HCT116 (cell line): ENCODE measurements around the gene VTI1A.

Source experiments
- FOSL1 ChIP-seq: IDR thresholded peaks from 2 replicates; pipeline ENCODE4 v1.6.1; 2012; ENCODE audit warnings: low read depth
- RAD21 ChIP-seq: IDR thresholded peaks from 2 replicates; pipeline ENCODE4 v1.6.1; 2012; ENCODE audit warnings: low read depth, mild to moderate bottlenecking
- SP1 ChIP-seq: IDR thresholded peaks from 2 replicates; pipeline ENCODE4 v1.6.1; 2012; ENCODE audit warnings: low read depth
- ZNF274 ChIP-seq: fragments of 200-500 bp; sonication (Bioruptor generic); IDR thresholded peaks from 2 replicates; pipeline ENCODE4 v1.6.1; 2014; ENCODE audit warnings: mild to moderate bottlenecking, low read depth, low read length, inconsistent platforms
- TF ChIP-seq, protein P1 (sequence below), 3 experiments: fragments of 200-600 bp in 1 of 3; sonication (generic) in 1 of 3; IDR thresholded peaks in 2 of 3; conservative IDR thresholded peaks in 1 of 3; 2 replicates each; pipeline ENCODE4 v1.5.1; 2012 to 2017; ENCODE audit warnings: low read depth in 2 of 3, low read length in 2 of 3, antibody characterized with exemption in 1 of 3, borderline replicate concordance in 1 of 3, control low read depth in 1 of 3, mild to moderate bottlenecking in 1 of 3, mixed read lengths in 1 of 3, mixed run types in 1 of 3, moderate library complexity in 1 of 3; ENCODE audit not compliant: insufficient read depth in 1 of 3
- TF ChIP-seq, protein P2 (sequence below): IDR thresholded peaks from 2 replicates; pipeline ENCODE4 v1.6.1; 2012

DNA sequence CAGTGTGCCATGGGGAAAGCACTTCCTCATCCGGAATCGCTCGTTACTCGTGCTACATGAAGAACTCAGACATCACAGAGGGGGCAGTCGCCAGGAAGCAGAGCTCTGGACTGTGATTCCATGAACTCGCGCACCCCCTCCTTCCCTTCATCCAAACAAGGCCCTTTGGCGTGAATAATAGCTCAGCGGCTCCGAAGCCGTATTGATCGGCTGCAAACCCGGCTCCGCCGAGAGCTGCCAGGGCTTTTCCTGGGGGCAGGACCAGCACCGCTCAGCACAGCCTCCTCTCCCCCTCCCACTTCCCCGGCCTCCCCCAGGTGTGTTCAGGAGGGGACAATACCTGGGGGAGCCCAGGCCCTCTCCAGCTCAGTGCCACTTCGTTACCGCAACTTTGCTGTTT is 374.0 kb downstream of the VTI1A start:
- TF ChIP-seq, protein P1, sequence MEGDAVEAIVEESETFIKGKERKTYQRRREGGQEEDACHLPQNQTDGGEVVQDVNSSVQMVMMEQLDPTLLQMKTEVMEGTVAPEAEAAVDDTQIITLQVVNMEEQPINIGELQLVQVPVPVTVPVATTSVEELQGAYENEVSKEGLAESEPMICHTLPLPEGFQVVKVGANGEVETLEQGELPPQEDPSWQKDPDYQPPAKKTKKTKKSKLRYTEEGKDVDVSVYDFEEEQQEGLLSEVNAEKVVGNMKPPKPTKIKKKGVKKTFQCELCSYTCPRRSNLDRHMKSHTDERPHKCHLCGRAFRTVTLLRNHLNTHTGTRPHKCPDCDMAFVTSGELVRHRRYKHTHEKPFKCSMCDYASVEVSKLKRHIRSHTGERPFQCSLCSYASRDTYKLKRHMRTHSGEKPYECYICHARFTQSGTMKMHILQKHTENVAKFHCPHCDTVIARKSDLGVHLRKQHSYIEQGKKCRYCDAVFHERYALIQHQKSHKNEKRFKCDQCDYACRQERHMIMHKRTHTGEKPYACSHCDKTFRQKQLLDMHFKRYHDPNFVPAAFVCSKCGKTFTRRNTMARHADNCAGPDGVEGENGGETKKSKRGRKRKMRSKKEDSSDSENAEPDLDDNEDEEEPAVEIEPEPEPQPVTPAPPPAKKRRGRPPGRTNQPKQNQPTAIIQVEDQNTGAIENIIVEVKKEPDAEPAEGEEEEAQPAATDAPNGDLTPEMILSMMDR (IDR thresholded peaks at IDR 0.05 in 2 of 3, conservative IDR thresholded peaks at IDR 0.05 in 1 of 3; ENCODE audit: borderline replicate concordance in 1 of 3, insufficient read depth in 1 of 3, low read depth in 2 of 3, low read length in 2 of 3): no peak
- TF ChIP-seq RAD21 (no peak), FOSL1 (no peak), SP1 (no peak), ZNF274 (no peak)
- TF ChIP-seq, protein P2, sequence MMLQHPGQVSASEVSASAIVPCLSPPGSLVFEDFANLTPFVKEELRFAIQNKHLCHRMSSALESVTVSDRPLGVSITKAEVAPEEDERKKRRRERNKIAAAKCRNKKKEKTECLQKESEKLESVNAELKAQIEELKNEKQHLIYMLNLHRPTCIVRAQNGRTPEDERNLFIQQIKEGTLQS: no peak
